H1 (cell line): ENCODE measurements around the gene COX18.

Experiments used
- EZH2 ChIP-seq: fragments of 200-600 bp; sonication (generic); IDR thresholded peaks from 2 replicates; pipeline ENCODE4 v1.7.1; 2012; ENCODE audit warnings: low read depth, mild to moderate bottlenecking, moderate library complexity, low read length, inconsistent platforms; ENCODE audit not compliant: severe bottlenecking
- POLR2A ChIP-seq, 2 experiments: IDR thresholded peaks; 1 replicate in 1 of 2; 2 replicates in 1 of 2; pipeline ENCODE4 v1.6.1; 2011; ENCODE audit warnings: low read depth in 2 of 2, low read length in 2 of 2, mild to moderate bottlenecking in 2 of 2; ENCODE audit errors: control extremely low read depth in 1 of 2
- RNF2 ChIP-seq: fragments of 200-900, 300-1000 bp; sonication (generic); IDR thresholded peaks from 2 replicates; pipeline ENCODE4 v1.7.1; 2016; ENCODE audit warnings: borderline replicate concordance, low read depth, mild to moderate bottlenecking, antibody characterized with exemption, low read length; ENCODE audit not compliant: poor library complexity, severe bottlenecking; ENCODE audit errors: missing control alignments
- SIX5 ChIP-seq: IDR thresholded peaks from 2 replicates; pipeline ENCODE4 v1.6.1; 2011; ENCODE audit warnings: mild to moderate bottlenecking, low read depth, low read length

GRCh38 chr4:73090738-73091137 lies 21.2 kb upstream of the COX18 start:
- TF ChIP-seq SIX5 (no peak), RNF2 (no peak), POLR2A (IDR thresholded peaks at IDR 0.05; ENCODE audit: control extremely low read depth in 1 of 2, low read depth in 2 of 2, low read length in 2 of 2) (no peak), EZH2 (no peak)
